GM20431 (cell line): Measurements from ENCODE around the gene TSEN54.

Experiments used
- in situ Hi-C: fragments of 300-500 bp; cut with MseI, MboI; formaldehyde crosslinking; loops from one replicate; pipeline ENCODE4 v1.15.0; 2020; ENCODE audit warnings: low sequenced_read_pairs; ENCODE audit not compliant: unreplicated experiment

TSEN54 gene

GRCh38 chr17:75514919-75515495 is 1.3 kb upstream of the TSEN54 start:
- in situ Hi-C loops: loop anchor here (25.0 kb wide), 1 partner anchor 103 kb away; the partner anchor contains the start of gene GRB2

DNA sequence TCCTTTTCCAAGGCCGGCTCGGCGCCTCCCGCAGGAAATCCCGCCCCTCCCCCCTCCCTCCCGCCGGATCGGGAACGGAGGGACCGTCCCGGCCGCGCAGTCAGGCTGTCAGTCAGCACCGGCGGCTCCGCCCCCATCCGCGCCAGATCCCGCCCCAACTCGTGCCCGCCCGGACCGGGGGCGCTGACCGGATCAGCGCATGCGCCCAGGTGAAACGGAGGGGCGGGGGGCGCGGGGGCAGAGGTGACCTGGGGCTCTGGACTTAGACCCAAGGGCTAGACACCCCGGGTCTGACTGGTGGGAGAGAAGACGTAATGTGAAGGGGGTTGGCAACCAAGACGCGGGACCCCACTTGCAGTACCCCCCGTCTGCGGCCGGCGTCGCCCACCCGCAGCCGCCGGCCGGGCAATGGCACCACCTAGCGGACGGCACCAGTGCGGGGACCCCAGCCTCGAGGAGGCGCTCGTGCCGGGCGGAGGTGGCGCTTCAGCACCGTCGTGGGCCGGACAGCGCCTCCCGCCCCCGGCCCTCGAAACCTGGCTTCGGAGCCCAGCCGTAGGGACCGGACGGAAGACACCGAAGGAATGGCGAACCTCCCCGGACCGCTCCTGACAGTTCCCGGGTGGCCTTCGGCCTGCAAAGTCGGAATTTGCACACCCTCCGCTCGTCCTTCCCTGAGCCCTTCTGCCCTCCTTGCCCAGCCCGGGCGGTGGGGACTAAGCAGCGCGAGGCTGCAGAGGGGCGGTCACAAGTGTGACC is 653 bp upstream of the TSEN54 start, which contains the start of gene CASKIN2:
Gene CASKIN2, minus strand, starts transcription at position 42 of the 759 bp plus-strand sequence. CDS start 1,733 bp downstream, outside the sequence.
- in situ Hi-C loops: loop anchor here (25.0 kb wide), 1 partner anchor 103 kb away; the partner anchor contains the start of gene GRB2

DNA sequence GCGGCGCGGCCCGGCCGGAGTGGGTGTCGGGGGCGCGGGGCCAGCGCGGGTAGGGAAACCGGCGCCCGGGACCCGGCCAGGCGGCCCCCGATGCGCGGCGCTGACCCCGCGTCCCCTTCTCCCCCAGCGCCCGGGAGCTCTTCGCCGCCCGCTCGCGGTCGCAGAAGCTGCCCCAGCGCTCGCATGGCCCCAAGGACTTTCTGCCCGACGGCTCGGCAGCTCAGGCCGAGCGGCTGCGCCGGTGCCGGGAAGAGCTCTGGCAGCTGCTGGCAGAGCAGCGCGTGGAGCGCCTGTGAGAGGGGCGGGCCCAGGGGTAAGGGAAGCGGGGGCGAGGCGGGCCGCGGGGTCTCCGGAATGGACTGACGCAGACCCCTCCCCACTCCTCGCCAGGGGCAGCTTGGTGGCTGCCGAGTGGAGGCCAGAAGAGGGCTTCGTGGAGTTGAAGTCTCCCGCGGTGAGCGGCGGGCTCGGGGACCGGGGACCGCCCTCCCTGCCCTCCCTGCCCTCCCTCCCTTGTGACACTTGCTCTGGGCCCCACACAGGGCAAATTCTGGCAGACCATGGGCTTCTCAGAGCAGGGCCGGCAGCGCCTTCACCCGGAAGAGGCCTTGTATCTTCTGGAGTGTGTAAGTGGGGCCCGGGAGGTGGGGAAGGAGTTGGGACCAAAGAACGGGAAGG is 430 bp downstream of the TSEN54 start:
- in situ Hi-C loops: loop anchor here (25.0 kb wide), 1 partner anchor 104 kb away; the partner anchor contains the start of gene GRB2

DNA sequence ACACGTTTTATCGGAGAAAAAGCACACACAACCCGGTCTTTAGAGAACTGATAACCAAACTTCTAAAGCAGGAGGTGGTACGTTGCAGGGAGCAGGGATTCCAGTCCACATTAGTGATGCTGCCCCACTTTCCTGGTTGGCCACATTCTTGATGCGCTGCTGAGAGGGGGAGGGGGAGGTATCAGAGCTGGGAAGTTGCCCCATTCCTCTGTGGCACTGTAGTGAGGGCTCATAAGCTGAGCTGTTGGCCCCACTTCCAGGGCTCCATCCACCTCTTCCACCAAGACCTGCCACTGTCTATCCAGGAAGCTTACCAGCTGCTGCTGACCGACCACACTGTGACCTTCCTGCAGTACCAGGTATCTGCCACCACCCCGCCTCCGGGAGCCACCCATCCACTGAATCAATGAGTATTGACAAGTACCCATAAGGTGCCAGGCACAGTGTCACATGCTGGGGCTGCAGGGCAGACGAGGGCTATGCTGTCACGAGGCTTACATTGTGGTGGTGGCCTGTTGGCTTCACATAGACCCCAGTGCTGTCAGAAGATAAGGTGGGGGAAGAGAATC is 1.1 kb downstream of the TSEN54 start:
- in situ Hi-C loops: loop anchor here (25.0 kb wide), 1 partner anchor 105 kb away; the partner anchor contains the start of gene GRB2

DNA sequence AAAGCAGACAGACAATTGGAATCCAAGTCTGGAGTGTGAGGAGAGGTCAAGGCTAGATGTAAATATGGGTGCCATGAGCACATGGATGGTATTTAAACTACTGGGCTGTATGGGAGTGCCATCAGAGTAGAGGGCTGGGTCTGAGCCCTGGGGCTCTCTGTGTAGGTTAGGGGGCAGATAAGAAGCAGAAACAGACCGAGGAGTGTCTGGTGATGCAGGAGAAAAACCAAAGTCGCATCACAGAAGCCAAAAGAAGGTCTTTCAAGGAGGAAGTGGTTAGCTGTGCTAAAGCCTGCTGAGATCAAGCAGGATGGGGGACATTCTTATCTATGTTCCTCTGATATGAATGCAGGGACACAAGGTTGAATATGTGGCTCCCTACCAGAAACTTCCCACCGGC is 1.9 kb downstream of the TSEN54 start:
- in situ Hi-C loops: loop anchor here (25.0 kb wide), 1 partner anchor 106 kb away; the partner anchor contains the start of gene GRB2

GRCh38 chr17:75518983-75519537 is 2.7 kb downstream of the TSEN54 start:
- in situ Hi-C loops: loop anchor here (25.0 kb wide), 1 partner anchor 107 kb away; the partner anchor contains the start of gene GRB2

GRCh38 chr17:75520413-75520812 is 4.1 kb downstream of the TSEN54 start:
- in situ Hi-C loops: loop anchor here (25.0 kb wide), 1 partner anchor 108 kb away; the partner anchor contains the start of gene GRB2

DNA sequence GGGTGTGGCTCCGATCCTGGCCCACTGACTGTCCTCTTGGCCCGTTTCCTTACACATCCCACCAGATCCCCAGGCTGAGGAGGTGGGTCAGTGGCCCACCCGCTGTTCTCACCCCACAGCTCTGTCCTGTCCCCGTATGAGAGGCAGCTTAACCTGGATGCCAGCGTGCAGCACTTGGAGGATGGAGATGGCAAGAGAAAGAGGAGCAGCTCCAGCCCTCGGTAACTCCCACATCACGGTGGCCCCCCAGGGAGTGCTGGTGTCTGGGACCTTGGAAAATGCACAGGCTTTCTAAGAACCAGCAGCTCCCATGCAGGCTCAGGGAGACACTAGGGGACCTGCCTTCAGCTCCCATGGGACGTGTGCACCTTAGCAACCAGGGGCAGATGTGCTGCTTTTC is 5.0 kb downstream of the TSEN54 start:
- in situ Hi-C loops: loop anchor here (25.0 kb wide), 1 partner anchor 109 kb away; the partner anchor contains the start of gene GRB2

DNA sequence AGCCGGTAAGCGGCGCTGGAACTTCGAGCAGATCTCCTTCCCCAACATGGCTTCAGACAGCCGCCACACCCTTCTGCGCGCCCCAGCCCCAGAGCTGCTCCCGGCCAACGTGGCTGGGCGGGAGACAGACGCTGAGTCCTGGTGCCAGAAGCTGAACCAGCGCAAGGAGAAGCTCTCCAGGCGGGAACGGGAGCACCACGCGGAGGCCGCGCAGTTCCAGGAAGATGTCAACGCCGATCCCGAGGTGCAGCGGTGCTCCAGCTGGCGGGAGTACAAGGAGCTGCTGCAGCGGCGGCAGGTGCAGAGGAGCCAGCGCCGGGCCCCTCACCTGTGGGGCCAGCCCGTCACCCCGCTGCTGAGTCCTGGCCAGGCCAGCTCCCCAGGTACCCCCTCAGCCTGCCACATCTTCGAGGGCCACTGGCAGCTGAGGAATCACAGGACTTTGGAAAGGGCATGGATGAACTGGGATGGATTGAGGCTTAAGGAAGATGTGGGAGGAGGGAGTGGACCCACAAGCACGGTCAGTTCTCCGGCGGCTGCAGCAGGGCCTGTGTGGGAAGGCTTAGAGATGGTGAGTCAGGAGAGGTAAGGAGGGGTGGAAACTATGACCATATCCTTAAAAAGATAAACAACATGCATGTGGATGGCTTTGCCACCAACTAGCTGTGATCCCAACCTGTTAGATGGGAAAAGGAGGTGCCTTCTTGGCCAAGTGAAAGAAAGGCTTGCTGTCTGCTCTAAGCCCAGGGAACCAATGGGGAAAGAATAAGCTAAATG is 5.8 kb downstream of the TSEN54 start:
- in situ Hi-C loops: loop anchor here (25.0 kb wide), 1 partner anchor 110 kb away; the partner anchor contains the start of gene GRB2

GRCh38 chr17:75523647-75524046 is 7.3 kb downstream of the TSEN54 start:
- in situ Hi-C loops: loop anchor here (25.0 kb wide), 1 partner anchor 111 kb away; the partner anchor contains the start of gene GRB2

GRCh38 chr17:75524269-75524969 is 8.1 kb downstream of the TSEN54 start:
- in situ Hi-C loops: loop anchor here (25.0 kb wide), 1 partner anchor 112 kb away; the partner anchor contains the start of gene GRB2

DNA sequence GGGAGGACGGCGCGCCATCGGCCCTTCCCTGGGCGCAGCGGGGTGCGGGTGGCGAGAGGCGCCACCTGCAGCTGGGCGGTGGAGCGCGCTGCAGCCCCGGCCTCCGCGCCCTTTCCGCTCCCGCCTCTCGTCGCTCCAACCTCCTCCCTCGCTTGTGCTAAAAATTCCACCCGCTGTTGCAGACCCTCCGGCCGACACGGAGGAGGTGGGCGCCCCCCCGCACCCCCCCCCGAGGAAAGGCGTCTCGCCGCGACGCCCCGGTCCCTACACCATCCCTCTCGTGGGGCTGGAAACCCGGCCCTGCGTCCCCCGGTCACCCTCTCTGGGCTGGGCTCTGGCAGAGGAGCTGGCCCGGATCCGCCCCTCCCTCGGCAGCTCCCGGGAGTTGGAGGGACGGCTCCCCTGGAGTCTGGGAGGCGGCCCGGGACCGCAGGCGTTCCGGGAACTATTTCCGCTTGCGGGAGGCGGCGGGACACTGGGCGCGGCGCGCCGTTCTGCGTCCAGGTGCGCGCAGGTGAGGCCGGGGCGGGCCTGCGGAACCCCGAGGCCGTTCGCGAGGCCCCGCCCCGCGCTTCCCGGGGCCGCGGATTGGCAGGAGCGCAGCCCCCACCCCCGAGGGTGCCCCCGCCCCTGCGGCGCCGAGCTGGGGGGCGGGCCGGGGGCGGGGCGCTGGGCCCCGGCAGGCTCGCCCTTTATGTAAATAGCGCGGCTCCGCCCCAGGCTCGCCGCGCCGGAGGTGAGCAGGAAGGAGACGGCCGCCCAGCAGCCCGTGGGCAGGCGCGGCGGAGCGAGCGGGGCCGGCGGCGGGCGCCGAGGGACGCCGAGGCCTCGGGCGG is 8.9 kb downstream of the TSEN54 start, which contains the start of gene LLGL2:
Gene LLGL2, plus strand, starts transcription at position 728 of the 836 bp plus-strand sequence. CDS start 17,730 bp downstream, outside the sequence.
- in situ Hi-C loops: loop anchor here (25.0 kb wide), 1 partner anchor 113 kb away; the partner anchor contains the start of gene GRB2

GRCh38 chr17:75525806-75526554 is 9.7 kb downstream of the TSEN54 start:
- in situ Hi-C loops: no loop called here

- in situ Hi-C loops: no loop called here
These were observed 10.4 kb downstream of the TSEN54 start for GRCh38 chr17:75526555-75527270.

DNA sequence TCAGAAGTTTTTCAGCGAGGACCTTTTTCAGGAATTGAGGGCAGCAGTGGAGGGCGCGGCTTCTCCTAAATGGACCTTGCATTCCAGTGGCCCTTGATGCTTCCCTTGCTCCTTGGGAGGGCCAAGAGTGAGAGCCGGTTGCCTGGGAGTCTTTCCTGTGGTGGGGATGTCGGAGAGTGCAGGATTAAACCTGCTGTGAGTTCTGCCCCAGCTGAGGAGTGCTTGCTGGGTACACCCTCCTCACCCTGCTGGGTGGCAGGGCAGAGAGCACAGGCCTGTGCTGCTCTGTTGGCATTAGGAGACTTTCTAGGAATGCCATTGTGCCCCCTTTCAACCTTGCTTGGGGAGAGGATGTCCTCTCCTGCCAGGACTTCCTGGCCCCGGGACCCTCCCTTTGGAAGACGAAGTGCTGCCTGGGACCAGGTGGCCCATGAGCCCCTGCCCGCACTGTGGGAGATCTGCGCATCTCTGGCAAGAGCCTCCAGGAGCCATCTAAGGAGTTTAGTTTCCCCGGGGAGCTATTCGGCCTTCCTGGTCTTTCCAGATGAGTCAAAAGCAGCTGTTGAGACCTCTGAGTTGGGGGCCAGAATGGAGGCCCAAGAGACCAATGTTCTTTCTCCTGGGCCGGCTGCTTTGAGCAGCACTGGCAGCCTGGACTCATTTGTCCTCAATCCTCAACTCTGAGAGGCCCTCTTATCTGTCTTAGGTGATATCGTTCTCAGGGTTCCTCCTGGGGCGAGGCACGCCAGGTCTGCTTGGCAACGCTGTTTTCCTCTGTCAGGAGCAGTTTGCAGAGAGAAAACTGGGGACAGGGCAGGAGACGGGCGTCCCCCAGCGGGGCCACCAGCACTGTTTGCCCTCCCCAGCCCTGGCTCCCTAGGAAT is 14.8 kb downstream of the TSEN54 start:
- in situ Hi-C loops: no loop called here
